RWPE1 (cell line): ENCODE results near the gene NIPAL3.

Source experiments
- CTCF ChIA-PET: fragments of 350-600 bp; sonication (Branson Sonifier 250); formaldehyde crosslinking; extraction: SDS; loops from one replicate; lab custom pipeline; 2021; lab: Yijun Ruan, JAX
- POLR2A ChIA-PET: fragments of 400-600 bp; formaldehyde crosslinking; extraction: SDS; loops from one replicate; lab custom pipeline; 2020; ENCODE audit warnings: antibody characterized with exemption; ENCODE audit not compliant: low non-redundant PET; lab: Yijun Ruan, JAX
- DNase-seq: peaks from one replicate; pipeline ENCODE4 v3.0.0; 2012; ENCODE audit warnings: low spot score
- H3K27ac ChIP-seq: fragments of 450-650 bp; 2 replicates; pipeline ENCODE4 v1.5.1; 2017
- CTCF ChIP-seq: fragments of 450-650 bp; conservative IDR thresholded peaks from 2 replicates; pipeline ENCODE4 v1.5.1; 2017; ENCODE audit warnings: low read depth, mild to moderate bottlenecking

Gene NIPAL3

GRCh38 chr1:24465638-24466037, 50.0 kb downstream of the NIPAL3 start:
- no peak overlapping the region for H3K27ac ChIP-seq
- no peak for DNase-seq
- TF ChIP-seq CTCF, result no peak
- CTCF ChIA-PET, result no interaction called here
- POLR2A ChIA-PET, result no interaction called here

GRCh38 chr1:24468685-24469316, 53.2 kb downstream of the NIPAL3 start:
- DNase-seq, result no peak
- ChIA-PET POLR2A (no interaction called here), CTCF (no interaction called here)
- H3K27ac ChIP-seq, result no peak overlapping the region
- no peak for TF ChIP-seq CTCF

- DNase-seq, result no peak
- no peak for TF ChIP-seq CTCF
- H3K27ac ChIP-seq, result no peak overlapping the region
- POLR2A ChIA-PET, result no interaction called here
- CTCF ChIA-PET, result no interaction called here
These were observed 55.0 kb downstream of the NIPAL3 start for GRCh38 chr1:24470592-24470991.

GRCh38 chr1:24472527-24473251, 57.1 kb downstream of the NIPAL3 start:
- no peak for TF ChIP-seq CTCF
- CTCF ChIA-PET, result no interaction called here
- POLR2A ChIA-PET, result no interaction called here
- DNase-seq, result no peak
- no peak overlapping the region for H3K27ac ChIP-seq

GRCh38 chr1:24474193-24474592, 58.6 kb downstream of the NIPAL3 start:
- ChIA-PET CTCF (interaction anchor here (0.7 to 0.8 kb wide), 2 partner anchors 273 to 926 kb away, joined by 3 read pairs; no protein-coding TSS in a partner anchor), POLR2A (no interaction called here)
- TF ChIP-seq CTCF, result no peak
- no peak for DNase-seq
- H3K27ac ChIP-seq, result no peak overlapping the region

GRCh38 chr1:24475700-24476099, 60.1 kb downstream of the NIPAL3 start:
- TF ChIP-seq CTCF, result no peak
- POLR2A ChIA-PET, result no interaction called here
- no peak for DNase-seq
- CTCF ChIA-PET, result no interaction called here
- H3K27ac ChIP-seq, result no peak overlapping the region
